HG03378 (cell line): ENCODE data around the gene MICALL1.

ENCODE experiments used
- ATAC-seq: cut with Tn5 transposase; IDR thresholded peaks from one replicate; pipeline ENCODE4 v1.9.1; 2021; ENCODE audit warnings: mild to moderate bottlenecking, moderate library complexity; ENCODE audit not compliant: unreplicated experiment

MICALL1 gene

DNA sequence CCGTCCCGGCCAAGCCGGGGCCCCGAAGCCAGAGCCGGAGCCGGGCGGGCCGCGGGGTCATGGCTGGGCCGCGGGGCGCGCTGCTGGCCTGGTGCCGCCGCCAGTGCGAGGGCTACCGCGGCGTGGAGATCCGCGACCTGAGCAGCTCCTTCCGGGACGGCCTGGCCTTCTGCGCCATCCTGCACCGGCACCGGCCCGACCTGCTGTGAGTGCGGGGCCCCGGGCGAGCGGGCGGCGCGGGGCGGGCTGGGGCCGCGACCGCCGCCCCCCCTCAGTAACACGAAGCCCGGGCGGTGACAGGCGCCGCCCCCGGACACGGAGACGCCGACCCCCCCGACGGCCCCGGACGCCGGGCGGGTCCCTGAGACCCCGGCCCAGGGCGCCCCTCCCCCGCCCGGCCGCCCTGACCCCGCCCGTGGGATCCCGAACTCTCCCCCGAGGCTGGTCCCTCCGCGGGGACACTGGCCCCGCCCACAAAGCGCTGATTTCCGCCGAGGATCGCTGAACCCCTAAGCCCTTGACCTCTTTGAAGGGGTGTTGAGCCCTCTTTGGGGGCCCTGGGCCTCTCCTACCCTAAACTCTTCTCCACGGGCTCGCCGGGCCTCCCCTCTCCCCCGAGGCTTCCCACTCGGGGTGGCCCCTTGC, 389 bp downstream of the MICALL1 start:
- no peak for ATAC-seq

DNA sequence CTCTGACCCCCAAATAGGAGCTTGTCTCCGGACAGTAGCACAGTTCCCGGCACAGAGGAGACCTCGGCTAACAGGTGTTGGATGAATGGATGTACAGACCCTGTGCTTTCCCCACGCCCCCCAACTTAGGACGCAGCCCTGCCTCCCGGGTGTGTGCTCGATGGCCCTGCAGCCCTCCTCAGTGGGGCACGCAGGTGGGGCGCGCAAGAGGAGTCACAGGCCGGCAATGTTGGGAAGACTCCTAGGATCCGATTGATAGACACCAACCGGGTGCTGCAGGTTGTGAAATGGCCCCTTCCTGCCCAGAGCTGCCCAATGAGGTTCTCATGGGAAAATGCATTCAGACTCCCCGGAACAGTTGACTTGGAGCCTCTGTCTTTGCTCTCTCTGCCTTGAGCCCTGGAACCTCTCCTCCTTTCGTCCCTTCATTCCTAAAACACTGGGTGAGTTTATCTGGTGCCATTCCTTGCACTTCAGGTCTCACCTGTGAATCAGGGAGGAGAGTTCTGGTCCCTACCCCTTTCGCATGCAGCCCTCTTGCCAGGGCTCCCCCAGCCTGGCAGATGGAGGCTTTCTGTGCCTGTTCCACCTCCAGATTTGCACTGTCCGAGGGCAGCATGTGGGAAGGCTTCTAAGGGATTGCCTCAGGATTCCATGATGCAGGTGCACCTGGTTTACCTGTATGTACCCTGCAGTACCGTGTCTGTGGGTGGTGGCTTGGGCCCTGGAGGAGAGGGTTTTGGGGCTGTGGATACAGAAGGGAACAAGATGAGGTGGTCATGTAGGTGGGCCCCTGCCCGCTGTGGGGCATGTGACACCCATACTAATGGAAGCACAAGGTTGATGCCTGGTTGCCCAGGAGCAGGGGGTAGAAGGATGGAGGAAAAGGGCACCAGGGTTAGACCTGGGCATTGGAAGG, 1.2 kb downstream of the MICALL1 start:
- no peak for ATAC-seq

DNA sequence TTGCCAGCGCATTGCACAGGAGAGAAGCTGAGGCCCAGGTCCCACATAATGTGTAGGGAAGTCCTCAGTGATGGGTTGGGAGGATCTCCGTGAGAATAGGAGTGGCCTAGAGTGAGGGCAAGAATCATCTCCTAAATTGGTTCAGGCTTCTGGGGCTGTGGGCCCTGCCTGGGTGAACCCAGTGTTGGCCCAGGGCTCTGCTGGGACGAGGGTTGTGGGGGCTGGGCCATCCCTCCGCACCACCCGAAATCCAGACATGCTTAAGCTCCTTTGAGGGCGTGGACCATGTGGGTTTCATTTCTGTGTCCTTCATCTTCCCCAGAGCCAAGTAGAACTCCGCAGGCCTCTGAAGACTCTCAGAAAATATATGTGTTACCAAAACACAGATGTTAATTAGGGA, 3.7 kb downstream of the MICALL1 start:
- ATAC-seq = no peak

DNA sequence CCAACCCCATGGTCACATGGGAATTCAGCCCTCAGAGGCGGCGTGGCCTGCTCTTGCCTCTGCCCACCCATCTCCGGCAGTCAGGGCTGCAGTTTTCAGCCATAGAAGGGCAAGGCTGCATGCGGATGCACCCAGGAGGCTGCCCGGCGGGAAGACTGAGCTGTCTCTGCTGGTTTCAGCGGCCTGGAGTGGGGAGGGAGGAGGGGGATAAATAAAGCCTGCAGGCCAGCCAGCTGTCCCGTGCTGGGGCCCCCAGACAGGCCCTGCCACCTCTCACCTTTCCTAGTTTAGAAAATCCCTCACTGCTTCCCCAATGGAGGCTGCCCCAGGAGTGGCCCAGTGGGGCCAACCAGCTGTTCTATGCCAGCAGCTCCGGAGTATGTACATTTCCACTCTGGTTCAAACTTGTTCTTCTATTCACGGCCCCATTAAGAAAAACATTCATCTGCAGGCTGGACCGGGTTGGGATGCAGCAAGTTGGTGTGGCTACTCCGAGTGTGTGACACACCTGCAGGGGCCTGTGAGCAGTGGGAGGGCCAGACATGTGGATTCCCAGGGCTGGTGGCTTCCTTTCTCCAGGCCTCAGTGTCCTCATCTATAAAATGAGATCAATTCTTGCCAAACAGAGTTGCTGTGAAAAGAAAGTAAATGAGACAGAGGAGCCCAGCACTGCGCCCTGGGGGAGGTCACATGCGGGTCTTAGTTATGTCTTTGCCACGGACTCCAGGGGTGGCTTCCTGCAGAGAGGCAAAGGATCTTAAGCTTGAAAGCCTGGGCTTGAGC, 5.0 kb downstream of the MICALL1 start:
- no peak for ATAC-seq

DNA sequence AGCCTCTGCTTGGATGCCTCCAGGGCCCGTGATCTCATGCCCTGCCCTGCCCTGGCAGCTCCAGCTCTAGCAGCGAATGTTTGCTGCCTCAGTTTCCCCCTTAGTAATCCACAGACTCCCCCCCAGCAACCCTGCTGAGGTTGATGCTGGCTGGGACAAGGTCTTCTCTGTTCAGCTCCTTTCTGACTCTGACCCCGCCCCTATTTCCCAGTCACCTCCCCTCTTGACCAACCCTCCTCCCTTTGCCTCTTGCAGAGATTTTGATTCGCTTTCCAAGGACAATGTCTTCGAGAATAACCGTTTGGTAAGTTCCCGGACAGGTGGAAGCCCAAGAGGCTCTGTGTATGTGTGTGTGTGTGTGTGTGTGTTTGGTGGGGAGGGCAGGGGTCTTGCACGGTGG, 5.6 kb downstream of the MICALL1 start:
- ATAC-seq = no peak

DNA sequence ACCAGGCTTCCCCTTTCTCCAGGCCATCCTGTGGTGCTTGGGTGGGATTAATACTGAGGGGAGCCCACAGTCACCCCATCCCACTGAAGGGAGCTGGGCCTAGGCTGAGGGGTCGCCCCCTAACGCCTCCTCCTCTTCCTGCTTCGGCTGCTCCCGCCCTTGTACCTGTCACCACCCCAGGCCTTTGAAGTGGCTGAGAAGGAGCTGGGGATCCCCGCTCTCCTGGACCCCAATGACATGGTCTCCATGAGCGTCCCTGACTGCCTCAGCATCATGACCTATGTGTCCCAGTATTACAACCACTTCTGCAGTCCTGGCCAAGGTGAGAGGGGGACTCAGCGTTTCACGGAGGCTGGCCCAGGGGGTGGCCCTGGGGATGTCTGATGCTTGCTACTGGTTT, 6.1 kb downstream of the MICALL1 start:
- no peak for ATAC-seq

DNA sequence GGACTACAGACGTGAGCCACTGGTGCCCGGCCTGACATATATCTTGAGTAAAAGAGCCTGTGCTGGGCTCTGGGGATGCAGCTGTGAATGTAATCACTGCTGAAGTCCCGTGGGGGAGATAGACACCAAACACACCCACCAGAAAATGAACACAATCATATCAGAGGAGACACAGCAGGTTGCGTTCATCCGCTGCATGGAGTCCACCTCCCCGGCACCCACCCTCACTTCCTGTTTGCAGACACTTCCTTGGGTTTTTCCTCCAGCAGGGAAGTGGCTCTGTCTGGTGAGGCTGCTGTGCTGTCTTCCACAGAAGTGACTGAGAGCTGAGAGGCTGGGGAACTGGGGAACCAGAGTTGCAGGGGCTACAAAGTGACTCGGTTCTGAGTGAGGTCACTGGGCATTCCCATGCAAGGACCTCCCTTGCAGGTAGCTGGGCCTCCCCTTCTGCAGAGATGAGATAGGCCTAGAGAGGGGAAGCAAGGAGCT, 7.2 kb downstream of the MICALL1 start:
- ATAC-seq = no peak

DNA sequence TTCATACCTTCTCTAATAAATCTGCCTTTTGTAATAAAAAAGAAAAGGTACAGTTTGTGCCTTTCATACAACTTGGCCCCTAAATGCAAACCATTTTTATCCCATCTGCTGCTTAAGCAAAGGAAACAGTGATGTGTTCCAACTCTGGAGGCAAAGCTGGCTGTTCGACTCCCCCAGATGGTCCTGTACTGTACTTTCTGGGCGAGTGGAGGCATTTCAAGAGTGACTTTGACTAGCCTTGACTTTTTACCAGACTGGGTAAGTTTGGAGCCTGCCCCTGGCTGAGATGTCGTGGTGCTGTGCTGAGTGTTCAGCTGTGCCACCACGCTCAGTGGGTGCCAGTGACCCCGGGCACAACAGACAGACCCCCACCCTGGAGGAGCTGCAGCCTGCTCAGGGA, 10.2 kb downstream of the MICALL1 start:
- ATAC-seq = no peak

DNA sequence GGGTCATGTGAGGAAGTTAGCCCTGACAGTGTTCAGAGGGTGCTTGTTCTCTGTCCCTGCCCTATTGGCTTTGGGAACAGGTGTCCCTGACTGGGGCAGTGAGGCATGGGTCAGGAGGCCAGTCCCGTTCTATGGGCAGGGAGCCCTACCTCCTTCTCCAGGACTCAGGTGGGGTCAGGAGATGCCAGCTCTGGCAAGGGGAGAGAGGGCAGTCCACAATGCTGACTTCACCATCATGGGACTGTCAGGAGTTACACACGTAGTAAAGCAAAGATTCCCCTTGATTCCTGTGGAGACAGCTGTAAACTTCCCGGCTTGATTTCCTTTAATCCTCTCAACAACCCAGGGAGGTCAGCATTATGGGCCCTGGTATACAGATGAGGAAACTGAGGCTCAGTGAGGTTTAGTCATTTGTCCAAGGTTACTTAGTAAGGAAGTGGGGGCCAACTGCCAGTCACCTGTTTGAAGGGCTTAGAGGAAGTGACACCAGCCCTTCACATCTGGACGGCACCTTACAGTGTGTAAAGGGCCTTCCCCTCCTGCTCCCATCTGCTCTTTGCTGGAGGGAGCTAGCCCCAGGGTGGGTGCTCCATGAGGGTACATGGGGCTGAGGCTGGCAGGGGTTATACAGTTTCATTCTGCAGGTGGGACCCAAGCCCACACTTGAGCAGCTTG, 11.9 kb downstream of the MICALL1 start:
- no peak for ATAC-seq

DNA sequence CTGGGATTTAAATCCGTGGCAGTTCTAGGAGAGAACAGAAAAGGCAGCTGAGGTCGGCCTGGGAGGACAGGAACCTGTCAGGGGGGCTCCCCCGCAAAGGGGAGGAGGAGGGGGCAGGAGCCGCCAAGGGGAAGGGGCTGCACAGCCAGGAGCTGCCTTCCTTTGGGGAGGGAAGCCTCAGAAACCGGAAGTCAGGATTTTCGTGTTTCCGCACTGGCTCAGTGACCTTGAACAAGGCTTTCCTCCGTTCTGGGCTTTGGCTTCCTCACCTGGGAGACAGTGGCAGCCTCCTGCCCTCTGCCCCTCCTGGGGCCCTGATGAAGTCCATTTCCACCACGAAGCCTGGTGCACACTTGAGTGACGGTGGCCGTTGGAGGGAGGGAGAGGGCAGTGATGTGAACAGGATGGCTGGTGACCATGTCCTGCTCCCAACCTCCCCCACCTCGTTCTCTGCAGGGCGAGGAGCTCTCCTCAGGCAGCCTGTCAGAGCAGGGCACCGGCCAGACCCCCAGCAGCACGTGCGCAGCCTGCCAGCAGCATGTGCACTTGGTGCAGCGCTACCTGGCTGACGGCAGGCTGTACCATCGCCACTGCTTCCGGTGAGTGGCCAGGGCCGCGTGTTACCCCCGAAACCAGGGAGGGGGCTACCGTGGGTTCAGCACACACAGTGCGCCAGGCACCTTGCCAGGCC, 12.6 kb downstream of the MICALL1 start:
- ATAC-seq = no peak

DNA sequence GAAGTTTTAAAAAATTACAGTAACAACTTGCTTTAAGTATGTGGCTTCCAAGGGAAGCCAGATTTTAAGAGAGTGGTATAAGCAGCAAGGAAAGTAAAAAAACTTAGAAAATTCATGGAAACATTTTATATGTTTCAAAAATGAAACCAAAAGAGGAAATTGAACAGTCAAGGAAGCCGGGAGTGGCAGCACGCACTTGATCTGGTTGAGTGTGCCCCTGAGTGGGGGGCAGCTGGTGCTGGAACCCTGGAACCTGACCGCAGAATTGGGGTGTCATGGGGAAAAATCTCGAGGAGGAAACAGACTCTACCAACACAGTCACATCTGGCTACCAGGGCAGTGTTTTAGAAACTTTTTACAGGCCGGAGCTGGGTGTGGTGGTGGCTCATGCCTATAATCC, 14.0 kb downstream of the MICALL1 start:
- no peak for ATAC-seq

DNA sequence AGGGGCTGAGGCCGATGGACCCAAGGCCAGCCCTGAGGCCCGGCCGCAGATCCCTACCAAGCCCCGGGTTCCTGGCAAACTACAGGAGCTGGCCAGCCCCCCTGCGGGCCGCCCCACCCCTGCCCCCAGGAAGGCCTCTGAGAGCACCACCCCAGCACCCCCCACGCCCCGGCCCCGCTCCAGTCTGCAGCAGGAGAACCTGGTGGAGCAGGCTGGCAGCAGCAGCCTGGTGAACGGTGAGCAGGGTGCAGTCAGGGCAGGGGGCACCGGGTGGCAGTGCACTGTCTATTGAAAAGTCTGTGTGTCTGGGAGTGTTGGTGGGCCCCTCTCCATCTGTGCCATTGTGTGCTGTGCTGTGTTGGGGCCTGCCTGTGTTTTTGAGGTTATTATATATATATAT, 16.1 kb downstream of the MICALL1 start:
- ATAC-seq = no peak

DNA sequence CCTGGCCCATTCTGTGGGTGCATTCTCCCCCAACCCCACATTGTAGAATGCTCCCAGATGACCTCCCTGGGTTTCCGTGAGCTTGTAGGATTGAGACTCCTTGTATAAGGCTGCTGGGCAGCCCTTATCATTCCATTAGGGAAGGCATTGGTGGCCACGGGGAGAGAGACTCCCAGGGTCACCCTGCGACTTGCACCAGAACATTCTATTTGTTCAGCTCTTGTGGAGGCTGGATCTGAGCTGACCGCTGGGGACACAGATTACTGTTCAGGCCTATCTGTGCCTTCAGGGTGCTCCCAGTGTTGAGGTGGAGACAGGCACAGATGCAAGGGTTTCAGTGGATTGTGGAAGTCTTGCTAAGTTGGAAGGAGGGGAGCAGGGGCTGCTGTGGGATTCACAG, 17.8 kb downstream of the MICALL1 start:
- no peak for ATAC-seq

DNA sequence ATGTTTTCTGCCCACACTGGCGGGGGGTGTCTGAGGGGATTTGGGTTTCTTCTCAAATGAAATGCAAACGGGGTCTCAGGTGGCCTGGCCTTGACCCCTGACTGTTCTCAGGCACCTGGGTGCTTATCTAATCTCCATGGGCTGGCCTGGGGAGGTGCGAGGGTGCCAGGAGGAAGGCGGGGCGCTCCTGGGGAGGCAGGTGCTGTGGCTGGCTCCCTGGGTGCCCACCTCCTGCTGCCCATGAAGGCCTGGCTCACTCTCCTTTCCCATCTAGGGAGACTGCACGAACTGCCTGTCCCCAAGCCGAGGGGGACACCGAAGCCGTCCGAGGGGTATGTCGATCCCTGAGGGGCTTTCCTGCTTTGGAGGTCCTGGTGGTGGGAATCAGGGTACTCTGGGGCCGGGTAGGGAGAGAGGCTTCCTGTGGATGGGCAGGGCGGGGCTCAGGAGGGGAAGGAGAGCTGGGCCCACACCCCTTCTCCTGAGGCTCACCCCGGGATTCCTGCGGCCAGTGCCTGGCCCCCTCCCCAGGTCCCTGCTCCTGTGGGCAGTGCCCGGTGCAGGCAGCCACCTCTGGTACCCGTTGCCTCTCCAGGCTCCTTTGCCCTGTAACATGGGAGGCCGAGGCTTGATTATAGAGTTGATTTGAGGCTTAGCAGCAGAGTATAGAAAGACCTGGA, 18.4 kb downstream of the MICALL1 start:
- no peak for ATAC-seq

DNA sequence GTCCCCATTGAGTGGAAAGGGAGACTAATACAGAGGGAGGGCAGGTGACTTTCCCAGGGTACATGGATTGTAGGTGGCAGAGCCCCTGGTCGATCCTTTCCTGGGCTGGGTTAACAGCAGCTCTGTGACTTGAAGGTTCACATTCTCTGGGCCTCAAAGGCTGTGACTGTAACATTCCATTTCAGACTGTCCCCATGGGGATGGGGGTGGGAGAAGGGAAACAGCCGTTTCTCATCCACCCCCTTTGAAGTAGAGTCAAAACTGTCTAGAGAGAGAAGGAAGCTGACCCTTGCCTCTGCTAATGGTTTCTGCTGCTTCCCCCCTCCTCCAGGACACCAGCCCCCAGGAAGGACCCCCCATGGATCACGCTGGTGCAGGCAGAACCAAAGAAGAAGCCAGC, 19.2 kb downstream of the MICALL1 start:
- ATAC-seq = no peak

DNA sequence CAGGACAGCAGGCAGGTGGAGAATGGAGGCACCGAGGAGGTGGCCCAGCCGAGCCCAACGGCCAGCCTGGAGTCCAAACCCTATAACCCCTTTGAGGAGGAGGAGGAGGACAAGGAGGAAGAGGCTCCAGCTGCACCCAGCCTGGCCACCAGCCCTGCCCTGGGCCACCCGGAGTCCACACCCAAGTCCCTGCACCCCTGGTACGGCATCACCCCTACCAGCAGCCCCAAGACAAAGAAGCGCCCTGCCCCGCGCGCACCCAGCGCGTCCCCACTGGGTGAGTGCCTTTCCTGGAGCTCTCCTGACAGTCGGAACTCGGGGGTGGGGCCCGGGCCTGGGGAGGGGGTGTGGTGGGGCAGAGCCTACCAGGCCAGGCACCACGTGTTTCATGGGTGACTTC, 19.7 kb downstream of the MICALL1 start:
- no peak for ATAC-seq

DNA sequence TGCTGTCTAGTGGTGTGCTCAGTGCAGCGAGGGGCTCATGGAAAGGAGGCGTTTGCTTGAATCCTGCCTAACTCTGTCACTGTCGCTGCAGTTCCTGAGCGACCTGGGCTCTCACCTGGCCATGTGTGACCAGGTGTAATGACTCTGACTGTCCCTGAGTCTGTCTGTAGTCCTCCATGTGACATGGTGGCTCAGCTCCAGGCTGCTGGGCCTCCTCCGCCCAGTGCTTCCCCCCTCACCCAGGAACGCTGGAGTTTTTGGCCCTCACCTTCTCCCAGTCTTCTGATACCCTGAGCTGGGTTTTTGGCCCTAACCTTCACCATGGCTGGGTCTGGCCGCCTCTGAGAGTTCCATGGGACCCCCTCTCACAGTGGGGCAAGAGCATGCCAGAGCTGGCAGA, 20.3 kb downstream of the MICALL1 start:
- ATAC-seq = no peak

DNA sequence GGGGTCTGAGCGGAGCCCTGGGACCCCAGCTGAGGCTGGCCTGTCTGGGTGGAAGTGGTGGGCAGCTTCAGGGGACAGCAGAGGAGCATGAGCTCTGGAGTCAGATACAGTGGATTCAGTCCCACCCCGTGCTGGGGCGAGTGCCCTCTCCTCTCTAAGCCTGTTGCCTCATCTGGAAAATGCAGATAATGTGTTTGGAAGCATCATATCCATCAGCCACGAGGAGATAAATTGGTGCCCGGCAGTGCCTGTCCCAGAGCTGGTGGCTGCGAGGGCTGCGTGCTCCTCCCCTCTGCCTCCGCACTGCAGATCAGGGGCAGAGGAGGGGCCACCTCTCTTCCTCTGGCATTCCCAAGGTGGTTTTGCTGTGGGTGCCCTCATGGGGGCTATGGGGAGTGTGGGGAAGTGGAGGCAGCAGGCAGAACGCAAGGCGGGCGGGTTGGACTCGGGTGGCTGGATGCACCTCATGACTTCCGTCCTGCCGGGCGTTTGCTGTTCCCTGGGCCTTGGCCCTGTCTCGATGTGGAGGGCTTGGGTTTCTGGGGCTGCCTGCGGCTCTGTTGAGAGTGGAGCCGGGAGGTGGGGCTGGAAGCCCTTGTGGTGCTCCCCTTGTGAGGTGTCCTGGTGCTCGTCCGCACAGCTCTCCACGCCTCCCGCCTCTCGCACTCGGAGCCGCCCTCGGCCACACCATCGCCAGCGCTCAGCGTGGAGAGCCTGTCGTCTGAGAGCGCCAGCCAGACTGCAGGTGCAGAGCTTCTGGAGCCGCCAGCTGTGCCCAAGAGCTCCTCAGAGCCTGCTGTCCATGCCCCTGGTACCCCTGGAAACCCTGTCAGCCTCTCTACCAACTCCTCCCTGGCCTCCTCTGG, 20.9 kb downstream of the MICALL1 start:
- no peak for ATAC-seq

DNA sequence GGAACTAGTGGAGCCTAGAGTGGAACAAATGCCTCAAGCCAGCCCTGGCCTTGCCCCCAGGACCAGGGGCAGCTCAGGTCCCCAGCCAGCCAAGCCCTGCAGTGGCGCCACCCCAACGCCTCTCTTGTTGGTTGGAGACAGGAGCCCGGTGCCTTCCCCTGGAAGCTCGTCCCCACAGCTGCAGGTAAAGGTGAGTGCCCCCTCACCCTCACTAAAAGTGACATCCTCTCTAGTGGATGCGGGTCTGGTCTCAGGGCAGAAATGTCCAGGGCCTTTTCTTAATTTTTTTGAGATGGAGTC, 21.5 kb downstream of the MICALL1 start:
- no peak for ATAC-seq
